Transverse colon (tissue), 3 donors: Measurements from ENCODE around the gene KCNG4.

Source experiments
- POLR2A ChIP-seq: fragments of 450-650 bp; IDR thresholded peaks from one replicate; pipeline ENCODE4 v1.6.1; 2016; ENCODE audit warnings: antibody characterized with exemption, mild to moderate bottlenecking, moderate library complexity
- TF ChIP-seq, protein P1 (sequence below), 5 experiments: fragments of 200-600 bp in 3 of 5; fragments of 450-650 bp in 2 of 5; sonication (generic) in 3 of 5; IDR thresholded peaks; 1 replicate in 2 of 5; 2 replicates in 3 of 5; pipeline ENCODE4 v1.5.1; 2016 to 2017; ENCODE audit warnings: antibody characterized with exemption in 5 of 5, inconsistent platforms in 3 of 5, mild to moderate bottlenecking in 2 of 5, moderate library complexity in 1 of 5

DNA sequence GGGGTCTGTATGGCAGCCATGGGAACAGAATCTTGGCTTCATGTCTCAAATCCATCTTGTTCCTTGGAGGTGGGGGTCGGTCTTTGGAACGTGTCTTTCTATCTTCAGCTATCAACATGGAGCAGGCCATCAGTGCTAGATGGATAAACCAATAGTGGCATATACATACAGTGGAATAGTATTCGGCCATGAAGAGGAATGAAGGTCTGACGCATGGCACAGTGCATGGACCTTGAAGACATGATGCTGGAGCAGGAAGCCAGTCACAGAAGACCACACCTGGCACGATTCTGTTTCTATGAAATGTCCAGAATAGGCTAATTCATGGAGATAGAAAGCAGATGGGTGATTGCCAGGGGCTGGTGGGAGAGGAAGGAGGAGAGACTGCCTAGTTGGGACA is 7.8 kb downstream of the KCNG4 start:
- TF ChIP-seq, protein P1, sequence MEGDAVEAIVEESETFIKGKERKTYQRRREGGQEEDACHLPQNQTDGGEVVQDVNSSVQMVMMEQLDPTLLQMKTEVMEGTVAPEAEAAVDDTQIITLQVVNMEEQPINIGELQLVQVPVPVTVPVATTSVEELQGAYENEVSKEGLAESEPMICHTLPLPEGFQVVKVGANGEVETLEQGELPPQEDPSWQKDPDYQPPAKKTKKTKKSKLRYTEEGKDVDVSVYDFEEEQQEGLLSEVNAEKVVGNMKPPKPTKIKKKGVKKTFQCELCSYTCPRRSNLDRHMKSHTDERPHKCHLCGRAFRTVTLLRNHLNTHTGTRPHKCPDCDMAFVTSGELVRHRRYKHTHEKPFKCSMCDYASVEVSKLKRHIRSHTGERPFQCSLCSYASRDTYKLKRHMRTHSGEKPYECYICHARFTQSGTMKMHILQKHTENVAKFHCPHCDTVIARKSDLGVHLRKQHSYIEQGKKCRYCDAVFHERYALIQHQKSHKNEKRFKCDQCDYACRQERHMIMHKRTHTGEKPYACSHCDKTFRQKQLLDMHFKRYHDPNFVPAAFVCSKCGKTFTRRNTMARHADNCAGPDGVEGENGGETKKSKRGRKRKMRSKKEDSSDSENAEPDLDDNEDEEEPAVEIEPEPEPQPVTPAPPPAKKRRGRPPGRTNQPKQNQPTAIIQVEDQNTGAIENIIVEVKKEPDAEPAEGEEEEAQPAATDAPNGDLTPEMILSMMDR (IDR thresholded peaks at IDR 0.05) = no peak
- TF ChIP-seq POLR2A = no peak
